Measurements from ENCODE around the gene NEK9. TPM values are rescaled to one million over a fixed set of nuclear protein-coding genes. Genes with fewer than 3 reads are reported as not detected.

NEK9 gene
- total and polyA plus RNA-seq, 4 donors, result 13.4 to 46.0 (median 29.8) TPM

DNA sequence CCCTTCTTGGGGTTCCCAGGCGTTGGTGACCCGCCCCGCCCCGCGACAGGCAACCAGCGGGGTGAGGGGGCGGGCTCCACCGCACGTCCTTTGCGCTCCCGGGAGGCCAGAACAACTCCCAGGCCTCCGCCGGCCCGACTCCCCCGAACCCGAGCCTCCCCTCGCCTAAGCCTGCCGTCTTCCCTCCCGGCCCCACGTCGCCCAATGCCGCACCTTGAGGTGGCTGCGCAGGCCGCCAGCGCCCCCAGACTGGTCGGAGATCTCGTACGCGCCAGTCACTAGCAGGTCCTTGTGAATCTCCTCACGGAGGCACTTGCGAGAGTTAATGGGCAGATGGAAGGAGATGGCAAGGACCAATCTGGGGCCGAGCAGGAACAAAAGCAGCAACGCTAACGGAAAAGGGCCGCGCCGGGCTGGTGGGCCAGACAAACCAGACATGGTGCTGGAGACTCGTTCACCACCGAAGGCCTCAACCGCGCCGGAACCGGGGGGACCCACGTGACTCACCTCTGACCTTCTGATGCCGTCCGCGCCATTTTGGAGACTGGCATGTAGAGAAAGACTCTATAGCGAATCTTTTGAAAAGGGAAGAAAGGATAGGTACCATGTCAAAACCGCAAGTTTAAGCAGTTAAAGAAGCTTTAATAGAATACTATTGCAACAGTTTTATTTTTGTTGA is 49.4 kb upstream of the NEK9 start, which contains the start of gene TMED10:
Gene TMED10 (minus strand): TSS at position 471 of the 679 bp plus-strand sequence. CDS start 33 bp downstream, at position 438.
- no peaks in the 10 kb centered on the region for H3K27me3 ChIP-seq (ENCODE audit: control insufficient read depth in 4 of 4, insufficient read depth in 4 of 4, low read length in 3 of 4)
- H3K9ac ChIP-seq (ENCODE audit: low read depth in 1 of 2, low read length in 2 of 2), result peak within 1 kb of the TSS; percentile 93 to 98
- peak within 1 kb of the TSS; percentile 86 to 93 (median 90) for H3K4me3 ChIP-seq (ENCODE audit: low read depth in 1 of 3, low read length in 3 of 3)
- H3K9me3 ChIP-seq (ENCODE audit: control insufficient read depth in 4 of 4, low read length in 3 of 4), result no peaks in the 10 kb centered on the region
- peak; percentile 93 for DNase-seq (ENCODE audit: low spot score)
- no peaks in the 10 kb centered on the region for H3K36me3 ChIP-seq (ENCODE audit: control insufficient read depth in 4 of 4, insufficient read depth in 3 of 4, low read depth in 1 of 4, low read length in 3 of 4)
- WGBS, result under 1% methylated on average over 49 of the region's 49 CpGs
- TF ChIP-seq ATF3 (IDR thresholded peaks at IDR 0.05) (peak; percentile 51), RAD21 (IDR thresholded peaks at IDR 0.05) (peak in 1 of 2 donors; percentile 27), NR2F2 (IDR thresholded peaks at IDR 0.05) (peak; percentile 100), JUND (IDR thresholded peaks at IDR 0.05) (no peak), EGR1 (IDR thresholded peaks at IDR 0.05; ENCODE audit: low read depth in 2 of 2) (peak; percentile 42 to 58), HNF4G (IDR thresholded peaks at IDR 0.05) (no peak), GABPA (IDR thresholded peaks at IDR 0.05 in 1 of 2, conservative IDR thresholded peaks at IDR 0.05 in 1 of 2) (peak; percentile 75 to 93), YY1 (IDR thresholded peaks at IDR 0.05) (peak; percentile 100), HNF4A (conservative IDR thresholded peaks at IDR 0.05) (no peak), RXRA (IDR thresholded peaks at IDR 0.05) (peak in 1 of 2 donors; percentile 55), MAX (IDR thresholded peaks at IDR 0.05) (no peak), FOXA1 (IDR thresholded peaks at IDR 0.05) (no peak), SP1 (IDR thresholded peaks at IDR 0.05) (no peak), TAF1 (conservative IDR thresholded peaks at IDR 0.05) (no peak)
- TF ChIP-seq, protein P1, sequence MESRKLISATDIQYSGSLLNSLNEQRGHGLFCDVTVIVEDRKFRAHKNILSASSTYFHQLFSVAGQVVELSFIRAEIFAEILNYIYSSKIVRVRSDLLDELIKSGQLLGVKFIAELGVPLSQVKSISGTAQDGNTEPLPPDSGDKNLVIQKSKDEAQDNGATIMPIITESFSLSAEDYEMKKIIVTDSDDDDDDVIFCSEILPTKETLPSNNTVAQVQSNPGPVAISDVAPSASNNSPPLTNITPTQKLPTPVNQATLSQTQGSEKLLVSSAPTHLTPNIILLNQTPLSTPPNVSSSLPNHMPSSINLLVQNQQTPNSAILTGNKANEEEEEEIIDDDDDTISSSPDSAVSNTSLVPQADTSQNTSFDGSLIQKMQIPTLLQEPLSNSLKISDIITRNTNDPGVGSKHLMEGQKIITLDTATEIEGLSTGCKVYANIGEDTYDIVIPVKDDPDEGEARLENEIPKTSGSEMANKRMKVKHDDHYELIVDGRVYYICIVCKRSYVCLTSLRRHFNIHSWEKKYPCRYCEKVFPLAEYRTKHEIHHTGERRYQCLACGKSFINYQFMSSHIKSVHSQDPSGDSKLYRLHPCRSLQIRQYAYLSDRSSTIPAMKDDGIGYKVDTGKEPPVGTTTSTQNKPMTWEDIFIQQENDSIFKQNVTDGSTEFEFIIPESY (IDR thresholded peaks at IDR 0.05), result no peak
- TF ChIP-seq, protein P2, sequence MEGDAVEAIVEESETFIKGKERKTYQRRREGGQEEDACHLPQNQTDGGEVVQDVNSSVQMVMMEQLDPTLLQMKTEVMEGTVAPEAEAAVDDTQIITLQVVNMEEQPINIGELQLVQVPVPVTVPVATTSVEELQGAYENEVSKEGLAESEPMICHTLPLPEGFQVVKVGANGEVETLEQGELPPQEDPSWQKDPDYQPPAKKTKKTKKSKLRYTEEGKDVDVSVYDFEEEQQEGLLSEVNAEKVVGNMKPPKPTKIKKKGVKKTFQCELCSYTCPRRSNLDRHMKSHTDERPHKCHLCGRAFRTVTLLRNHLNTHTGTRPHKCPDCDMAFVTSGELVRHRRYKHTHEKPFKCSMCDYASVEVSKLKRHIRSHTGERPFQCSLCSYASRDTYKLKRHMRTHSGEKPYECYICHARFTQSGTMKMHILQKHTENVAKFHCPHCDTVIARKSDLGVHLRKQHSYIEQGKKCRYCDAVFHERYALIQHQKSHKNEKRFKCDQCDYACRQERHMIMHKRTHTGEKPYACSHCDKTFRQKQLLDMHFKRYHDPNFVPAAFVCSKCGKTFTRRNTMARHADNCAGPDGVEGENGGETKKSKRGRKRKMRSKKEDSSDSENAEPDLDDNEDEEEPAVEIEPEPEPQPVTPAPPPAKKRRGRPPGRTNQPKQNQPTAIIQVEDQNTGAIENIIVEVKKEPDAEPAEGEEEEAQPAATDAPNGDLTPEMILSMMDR (IDR thresholded peaks at IDR 0.05; ENCODE audit: low read depth, low read length, missing input control), result no peak
- TF ChIP-seq, protein P3, sequence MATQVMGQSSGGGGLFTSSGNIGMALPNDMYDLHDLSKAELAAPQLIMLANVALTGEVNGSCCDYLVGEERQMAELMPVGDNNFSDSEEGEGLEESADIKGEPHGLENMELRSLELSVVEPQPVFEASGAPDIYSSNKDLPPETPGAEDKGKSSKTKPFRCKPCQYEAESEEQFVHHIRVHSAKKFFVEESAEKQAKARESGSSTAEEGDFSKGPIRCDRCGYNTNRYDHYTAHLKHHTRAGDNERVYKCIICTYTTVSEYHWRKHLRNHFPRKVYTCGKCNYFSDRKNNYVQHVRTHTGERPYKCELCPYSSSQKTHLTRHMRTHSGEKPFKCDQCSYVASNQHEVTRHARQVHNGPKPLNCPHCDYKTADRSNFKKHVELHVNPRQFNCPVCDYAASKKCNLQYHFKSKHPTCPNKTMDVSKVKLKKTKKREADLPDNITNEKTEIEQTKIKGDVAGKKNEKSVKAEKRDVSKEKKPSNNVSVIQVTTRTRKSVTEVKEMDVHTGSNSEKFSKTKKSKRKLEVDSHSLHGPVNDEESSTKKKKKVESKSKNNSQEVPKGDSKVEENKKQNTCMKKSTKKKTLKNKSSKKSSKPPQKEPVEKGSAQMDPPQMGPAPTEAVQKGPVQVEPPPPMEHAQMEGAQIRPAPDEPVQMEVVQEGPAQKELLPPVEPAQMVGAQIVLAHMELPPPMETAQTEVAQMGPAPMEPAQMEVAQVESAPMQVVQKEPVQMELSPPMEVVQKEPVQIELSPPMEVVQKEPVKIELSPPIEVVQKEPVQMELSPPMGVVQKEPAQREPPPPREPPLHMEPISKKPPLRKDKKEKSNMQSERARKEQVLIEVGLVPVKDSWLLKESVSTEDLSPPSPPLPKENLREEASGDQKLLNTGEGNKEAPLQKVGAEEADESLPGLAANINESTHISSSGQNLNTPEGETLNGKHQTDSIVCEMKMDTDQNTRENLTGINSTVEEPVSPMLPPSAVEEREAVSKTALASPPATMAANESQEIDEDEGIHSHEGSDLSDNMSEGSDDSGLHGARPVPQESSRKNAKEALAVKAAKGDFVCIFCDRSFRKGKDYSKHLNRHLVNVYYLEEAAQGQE (IDR thresholded peaks at IDR 0.05), result peak; percentile 19
- H3K27ac ChIP-seq (ENCODE audit: low read depth in 1 of 2, low read length in 2 of 2), result peak within 1 kb of the TSS; percentile 98
- H3K4me1 ChIP-seq (ENCODE audit: control insufficient read depth in 4 of 4, insufficient read depth in 4 of 4, low read length in 3 of 4), result peaks cover 3 to 16% (median 10%) of the 10 kb centered on the region in 4 donors
